Raji (cell line): ENCODE data around the gene FAM47E.

ENCODE experiments used
- POLR2A ChIP-seq: IDR thresholded peaks from 2 replicates; pipeline ENCODE4 v1.6.1; 2011; ENCODE audit warnings: low read depth, low read length, control low read depth; ENCODE audit not compliant: insufficient read depth

FAM47E gene

DNA sequence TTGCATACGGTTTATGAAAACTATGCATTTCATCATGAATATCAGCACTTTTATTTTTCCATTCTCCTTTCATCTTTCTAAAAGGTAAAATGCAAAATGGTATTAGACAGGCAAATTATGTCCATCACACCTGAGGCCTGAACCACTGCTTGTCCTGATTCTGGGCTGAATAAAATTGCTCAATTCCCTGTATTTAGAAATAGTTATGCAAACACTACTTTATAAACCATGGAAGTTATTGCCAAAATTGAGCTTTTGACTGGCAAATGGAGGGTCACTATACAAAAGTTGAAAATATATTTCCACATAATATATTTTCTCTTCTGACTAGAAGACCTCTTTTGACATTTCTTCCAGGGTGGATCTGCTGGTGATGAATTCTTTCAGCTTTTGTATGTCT, 21.1 kb downstream of the FAM47E start:
- TF ChIP-seq POLR2A, result no peak

DNA sequence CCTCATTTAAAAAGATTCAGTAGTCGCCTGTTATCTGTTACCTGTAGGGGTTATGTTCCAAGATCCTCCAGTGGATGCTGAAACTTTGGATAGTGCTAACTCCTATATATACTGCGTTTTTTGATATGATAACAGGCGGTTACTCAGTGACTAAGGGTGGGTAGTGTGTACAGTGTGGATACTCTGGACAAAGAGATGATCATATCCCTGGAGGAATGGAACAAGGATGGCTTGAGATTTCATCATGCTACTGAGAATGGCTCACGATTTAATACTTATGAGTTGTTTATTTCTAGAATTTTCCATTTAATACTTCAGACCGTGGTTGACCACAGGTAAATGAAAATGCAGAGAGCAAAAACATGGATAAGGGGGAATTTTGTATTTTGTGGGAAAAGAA, 21.5 kb downstream of the FAM47E start:
- no peak for TF ChIP-seq POLR2A

DNA sequence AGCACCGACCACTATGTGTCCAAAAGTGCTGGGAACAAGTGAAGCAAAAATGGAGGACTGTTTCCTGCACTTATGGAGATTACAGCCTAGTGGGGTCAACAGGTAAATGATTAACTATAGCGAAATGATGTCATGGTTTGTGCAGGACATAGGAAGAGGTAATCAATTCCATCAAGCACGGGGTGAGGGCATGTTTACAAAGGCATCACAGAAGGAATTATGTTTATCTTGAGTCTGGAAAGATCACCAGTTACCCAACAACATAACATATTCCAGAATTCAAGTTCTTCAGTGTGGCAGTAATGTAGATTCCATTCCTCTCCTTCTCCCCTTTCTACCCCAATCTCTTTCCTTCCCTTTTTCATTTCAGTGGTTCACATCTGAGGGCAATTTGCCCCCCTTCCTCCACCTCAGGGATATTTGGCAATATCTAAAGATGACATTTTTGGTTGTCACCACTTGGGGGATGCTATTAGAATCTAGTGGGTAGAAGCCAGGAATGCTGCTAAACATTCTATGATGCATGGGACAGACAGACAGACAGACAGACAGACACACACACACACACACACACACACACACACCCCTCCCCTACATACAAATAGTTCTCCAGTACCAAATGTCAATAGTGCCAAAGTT, 24.1 kb downstream of the FAM47E start:
- no peak for TF ChIP-seq POLR2A

DNA sequence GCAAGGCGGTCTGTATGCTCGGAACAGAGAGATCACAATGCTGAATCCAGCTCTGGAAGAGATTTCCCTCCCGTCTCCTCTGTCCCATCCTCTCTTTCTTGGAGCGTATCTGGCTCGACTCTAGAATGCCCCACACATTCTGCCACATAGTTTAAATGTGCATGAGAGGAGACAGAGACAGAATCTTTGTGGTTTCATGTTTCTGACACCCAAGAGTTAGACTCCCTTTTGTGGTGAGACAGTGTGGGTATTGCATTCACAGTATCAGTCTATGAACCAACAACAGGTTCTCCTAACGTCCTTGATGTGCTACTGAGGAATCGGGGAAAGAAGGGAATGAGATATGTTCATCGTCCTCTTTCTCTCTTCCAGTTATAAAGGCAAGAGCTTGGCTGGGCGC, 25.3 kb downstream of the FAM47E start:
- no peak for TF ChIP-seq POLR2A

DNA sequence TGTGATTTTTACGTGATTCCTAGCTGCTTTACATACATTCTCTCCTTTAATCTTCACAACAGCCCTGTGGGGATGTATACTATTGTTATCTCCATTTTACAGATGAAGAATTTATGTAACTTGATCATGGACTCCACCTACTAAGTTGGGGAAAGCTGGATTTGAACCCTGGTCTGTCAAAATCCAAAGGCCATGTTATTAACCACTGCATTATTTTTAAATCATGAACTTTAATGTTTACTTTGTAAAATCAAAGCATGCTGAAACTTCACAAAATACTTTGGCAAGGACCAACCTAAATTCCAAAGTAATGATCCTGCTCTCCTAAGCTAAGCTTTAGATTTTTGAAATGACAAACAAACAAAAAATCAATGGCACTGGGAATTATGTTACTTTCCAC, 26.1 kb downstream of the FAM47E start:
- no peak for TF ChIP-seq POLR2A

DNA sequence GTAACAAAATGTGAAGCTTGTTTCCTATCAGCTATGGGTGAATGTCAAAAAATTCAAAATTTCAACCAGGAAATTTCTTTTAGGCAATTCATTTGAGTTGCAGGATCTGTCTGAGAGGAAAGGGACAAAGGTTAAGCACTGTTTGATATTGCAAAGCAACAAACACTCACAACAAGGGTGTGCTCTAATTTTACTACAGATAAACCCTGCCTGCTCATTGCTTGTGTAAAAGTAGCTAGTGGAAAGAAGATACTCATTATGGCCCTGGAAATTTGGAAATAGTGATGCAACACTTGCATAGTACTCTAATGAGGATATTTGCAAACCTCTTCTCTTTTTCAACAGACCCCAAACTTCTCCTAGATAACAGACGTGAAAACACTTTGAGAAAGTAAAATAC, 27.1 kb downstream of the FAM47E start:
- no peak for TF ChIP-seq POLR2A

DNA sequence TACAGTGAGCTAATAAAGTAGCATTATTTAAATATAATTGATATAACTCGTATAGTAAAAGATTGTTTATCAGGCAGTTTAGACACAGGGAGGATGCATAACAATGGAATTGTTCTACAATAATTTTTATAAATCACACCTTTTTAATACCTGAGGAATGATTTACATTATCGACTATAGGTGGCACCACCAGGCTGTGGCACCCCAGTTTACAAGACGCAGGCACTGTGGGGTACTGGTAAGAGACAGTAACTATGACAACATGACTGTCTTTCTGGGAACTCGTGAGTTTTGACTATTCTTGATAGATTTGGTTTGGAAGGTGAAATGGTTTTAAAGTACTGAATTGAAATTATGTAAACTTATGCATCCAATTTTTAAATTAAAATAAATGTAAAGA, 27.9 kb downstream of the FAM47E start:
- no peak for TF ChIP-seq POLR2A

DNA sequence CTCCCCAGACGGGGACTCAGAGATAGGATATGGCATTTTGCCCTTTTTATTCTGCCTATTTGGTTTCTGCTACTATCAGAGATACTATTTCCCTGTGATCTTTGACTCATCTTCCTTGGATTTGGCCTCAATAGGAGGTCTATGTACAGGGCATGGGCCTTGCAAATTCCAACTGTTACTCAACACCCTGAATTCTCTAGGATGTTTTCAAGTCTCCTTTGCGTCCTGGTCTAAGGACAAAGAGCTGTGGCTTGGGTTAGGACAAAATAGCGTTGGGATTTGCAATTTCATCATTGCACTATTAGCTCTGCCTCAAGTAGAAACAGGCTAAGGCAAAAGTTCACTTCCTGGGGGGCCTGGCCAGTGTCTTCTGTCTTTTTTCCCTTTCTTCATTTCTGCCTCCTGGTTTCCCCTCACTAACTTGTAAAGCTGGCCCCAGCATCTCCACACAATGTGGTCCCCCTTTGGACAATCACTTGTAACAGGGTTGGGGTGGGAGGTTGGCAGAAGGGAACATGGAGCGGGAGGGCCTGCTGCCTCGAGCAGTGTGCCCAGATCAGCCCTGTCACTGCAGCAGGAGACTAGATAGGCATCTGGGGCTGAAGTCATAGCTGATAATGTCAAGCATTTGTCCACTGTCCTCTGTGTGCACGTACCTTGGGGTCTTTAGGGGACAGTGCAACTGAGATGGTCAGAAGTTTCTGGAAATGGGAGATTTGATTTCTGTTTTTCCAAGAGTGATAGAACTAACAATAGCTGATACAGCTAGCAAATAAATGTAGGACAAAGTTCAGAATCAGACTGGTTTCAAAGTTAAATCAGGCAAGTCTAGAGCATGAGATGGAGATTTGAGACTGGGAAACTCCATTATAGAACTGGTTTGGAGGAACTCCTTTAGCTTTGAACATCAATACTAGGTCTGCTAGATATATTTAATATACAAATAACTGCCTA, 29.2 kb downstream of the FAM47E start:
- no peak for TF ChIP-seq POLR2A

DNA sequence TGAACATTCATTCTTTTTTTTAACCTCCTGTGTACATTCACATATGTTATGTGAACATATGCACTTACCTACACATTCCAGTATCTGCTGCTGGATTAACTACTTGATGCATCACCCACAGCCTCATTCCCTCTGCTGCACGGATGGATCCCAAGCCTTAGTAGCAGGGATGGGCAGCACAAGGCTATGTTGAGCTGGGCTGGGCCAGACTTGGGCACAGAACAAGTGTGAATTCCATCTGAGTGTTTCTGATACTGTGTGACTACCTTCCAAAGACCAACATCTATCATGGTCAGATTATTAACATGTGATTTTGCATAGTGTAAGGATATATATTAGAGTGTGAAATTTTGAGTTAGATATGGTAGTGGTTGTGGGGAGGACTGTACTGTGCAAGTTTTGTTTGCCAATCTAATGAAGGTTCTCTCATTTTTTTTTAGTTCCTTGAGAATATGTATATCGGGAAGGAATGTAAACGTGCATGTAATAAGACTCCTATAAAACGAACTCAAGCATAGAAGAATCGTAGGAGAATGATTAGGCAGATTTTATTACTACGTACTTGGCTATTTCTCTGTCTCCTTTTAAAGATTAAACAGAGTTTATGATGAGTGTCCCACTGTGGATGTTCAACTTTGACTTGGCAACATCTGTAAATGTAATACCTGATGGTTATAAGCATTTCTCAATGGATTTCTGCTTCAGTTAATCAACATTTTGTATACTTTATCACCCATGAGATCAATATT, 31.6 kb downstream of the FAM47E start:
- no peak for TF ChIP-seq POLR2A

DNA sequence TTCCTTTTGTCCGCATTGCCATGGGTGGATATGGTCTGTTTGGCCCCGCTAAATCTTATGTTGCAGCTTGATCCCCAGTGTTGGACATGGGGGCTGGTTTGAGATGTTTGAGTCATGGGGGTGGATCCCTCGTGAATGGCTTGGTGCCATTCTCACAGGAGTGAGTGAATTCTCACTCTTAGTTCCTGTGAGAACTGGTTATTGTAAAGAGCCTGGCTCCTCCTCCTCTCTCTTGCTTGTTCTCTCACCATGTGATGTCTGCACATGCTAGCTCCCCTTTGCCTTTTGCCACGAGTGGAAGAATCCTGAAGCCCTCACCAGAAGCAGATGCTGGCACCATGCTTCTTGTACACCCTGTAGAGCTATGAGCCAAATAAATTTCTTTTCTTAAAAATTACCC, 32.4 kb downstream of the FAM47E start:
- TF ChIP-seq POLR2A, result no peak

DNA sequence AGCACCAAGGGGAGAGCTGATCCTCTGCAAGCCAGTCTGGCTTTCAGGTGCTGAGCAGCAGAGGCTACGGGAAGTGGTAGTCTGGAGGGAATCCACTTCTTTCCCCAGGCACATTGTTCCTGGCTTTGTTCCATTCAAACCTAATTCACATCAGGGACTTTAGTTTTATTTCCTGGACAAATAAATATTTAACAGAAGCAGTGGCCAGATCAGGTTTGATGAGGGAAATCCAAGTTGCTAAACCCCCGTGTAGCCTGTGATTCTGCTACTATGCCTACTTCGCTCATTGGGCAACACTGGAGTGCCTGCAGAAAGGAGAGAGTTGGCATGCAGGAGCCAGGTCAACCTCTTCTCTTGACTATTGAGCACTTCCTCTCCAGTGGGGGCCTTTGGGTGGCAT, 41.2 kb downstream of the FAM47E start:
- no peak for TF ChIP-seq POLR2A

DNA sequence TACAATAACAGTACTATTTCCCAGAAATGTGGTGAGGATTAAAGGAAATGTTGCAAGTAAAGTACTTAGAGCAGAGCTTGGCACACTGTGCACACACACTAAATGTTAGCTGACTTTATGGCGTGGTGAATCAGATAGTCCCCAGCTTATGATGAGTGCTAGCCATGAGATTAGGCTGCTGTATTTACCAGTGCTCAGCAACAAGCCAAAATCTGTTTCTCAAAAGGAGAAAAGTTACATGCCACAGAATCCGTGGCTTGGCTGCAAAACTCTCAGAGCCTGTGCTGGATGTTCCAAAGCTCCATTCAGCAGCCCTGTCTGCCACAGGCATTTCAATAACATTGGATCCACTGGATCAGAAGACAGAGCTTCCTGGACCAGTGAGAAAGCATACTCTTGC, 42.3 kb downstream of the FAM47E start:
- TF ChIP-seq POLR2A, result no peak

DNA sequence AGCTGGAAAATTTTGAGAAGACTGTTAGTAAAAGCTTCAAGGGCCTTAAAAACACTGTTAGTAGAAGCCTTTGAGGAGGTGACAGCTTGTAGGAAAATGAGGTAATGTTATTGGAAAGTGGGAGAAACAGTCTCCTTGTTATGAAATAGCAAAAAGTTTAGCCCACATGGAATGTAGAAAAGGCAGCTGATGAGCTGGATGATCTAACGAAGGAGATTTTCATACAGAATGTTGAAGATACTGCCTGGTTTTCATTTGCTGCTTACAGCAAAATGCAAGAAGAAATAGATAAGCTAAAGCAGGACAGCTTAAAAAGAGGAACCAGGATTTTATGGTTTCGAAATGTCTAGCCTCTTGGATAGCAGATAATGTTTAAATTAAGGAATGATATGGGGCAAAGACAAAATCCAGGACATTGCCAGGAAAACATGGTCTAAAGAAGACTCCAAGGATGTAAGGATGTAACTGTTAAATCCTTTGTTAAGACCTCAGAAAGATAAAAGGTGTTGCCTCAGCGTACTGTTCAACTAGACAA, 44.8 kb downstream of the FAM47E start:
- no peak for TF ChIP-seq POLR2A

DNA sequence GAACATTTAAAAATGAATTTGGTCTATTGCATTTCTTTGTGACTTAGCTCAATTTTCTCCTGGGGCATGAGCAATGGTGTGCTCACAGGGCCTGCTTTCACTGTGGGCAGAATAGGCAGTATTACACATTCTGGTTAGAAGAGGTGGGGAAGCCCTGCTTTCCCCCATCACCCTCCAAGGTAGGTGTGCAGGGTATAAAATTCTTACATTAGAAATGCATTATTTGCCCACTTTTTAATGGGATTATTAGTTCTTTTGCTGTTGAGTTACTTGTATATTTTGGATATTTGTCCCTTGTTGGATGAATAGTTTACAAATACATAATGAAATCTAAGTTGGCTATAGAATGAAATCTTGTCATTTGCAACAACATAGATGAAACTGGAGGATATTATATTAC, 46.7 kb downstream of the FAM47E start:
- no peak for TF ChIP-seq POLR2A

DNA sequence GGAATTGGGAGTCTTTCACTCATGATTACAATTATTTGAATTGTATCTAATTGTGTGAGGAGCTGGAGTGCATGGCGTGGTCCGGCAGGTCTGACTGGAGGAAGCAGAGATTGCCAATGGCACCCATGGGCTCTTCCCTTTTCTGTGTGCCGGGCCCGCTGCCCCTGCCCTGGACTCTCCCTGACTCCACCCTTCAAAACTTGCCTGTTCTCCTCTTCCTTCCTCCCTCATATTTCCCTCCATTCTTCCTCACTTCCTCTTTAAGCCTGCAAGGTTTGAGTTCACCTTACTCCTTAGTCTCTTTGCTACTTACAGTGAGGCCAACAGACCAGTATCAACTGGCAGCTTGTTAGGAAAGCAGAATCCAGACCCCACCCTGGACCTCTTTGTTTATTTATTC, 48.5 kb downstream of the FAM47E start:
- TF ChIP-seq POLR2A, result no peak
